ENCODE measurements around the gene ZDBF2.

DNA sequence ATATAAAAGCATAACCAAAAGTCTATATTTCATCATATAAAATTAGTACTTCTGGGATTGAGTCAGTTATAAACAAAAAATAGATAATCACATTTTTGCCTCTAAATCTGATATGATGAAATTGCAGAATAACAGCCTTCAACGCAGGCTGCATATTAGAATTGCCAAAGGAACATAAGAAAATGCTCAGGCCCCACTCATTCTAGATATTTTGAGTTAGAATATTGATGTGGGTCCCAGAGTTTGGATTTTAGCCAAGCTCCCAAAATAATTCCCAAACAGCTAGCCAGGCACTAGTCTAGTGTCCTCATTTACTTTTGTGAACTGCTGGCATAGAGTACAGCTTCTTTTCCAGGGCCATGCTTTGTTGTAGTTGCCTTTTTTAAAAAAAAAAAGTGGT, 63.5 kb downstream of the ZDBF2 start:
- TF ChIP-seq POLR2A (IDR thresholded peaks at IDR 0.05; ENCODE audit: low read depth): no peak
- TF ChIP-seq, protein P1, sequence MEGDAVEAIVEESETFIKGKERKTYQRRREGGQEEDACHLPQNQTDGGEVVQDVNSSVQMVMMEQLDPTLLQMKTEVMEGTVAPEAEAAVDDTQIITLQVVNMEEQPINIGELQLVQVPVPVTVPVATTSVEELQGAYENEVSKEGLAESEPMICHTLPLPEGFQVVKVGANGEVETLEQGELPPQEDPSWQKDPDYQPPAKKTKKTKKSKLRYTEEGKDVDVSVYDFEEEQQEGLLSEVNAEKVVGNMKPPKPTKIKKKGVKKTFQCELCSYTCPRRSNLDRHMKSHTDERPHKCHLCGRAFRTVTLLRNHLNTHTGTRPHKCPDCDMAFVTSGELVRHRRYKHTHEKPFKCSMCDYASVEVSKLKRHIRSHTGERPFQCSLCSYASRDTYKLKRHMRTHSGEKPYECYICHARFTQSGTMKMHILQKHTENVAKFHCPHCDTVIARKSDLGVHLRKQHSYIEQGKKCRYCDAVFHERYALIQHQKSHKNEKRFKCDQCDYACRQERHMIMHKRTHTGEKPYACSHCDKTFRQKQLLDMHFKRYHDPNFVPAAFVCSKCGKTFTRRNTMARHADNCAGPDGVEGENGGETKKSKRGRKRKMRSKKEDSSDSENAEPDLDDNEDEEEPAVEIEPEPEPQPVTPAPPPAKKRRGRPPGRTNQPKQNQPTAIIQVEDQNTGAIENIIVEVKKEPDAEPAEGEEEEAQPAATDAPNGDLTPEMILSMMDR (IDR thresholded peaks at IDR 0.05): no peak
- no peak for TF ChIP-seq EP300 (IDR thresholded peaks at IDR 0.05)
- TF ChIP-seq POLR2AphosphoS5 (IDR thresholded peaks at IDR 0.05): no peak

Measured in esophagus muscularis mucosa (tissue), 4 donors.